ENCODE results near the gene KDM2A.

KDM2A gene

GRCh38 chr11:67079065-67079705, 39.9 kb upstream of the KDM2A start:
- no peak overlapping the region for H3K4me3 Mint-ChIP-seq

GRCh38 chr11:67082071-67082791, 36.8 kb upstream of the KDM2A start:
- Mint-ChIP-seq H3K27ac (no peak overlapping the region), H3K27me3 (ENCODE audit: low read depth, poor library complexity) (peaks cover 4% of the 10 kb centered on the region), H3K36me3 (ENCODE audit: low read depth) (no peaks in the 10 kb centered on the region), H3K4me3 (no peak overlapping the region), H3K4me1 (peaks cover 27% of the 10 kb centered on the region), H3K9me3 (no peaks in the 10 kb centered on the region)
- no peak for TF ChIP-seq CTCF (IDR thresholded peaks at IDR 0.05)
- DNase-seq: no peak

More at GRCh38 chr11:67079065-67079705, 39.9 kb upstream of the KDM2A start:
- no peaks in the 10 kb centered on the region for H3K36me3 Mint-ChIP-seq (ENCODE audit: low read depth)
- peaks cover 11% of the 10 kb centered on the region for H3K27me3 Mint-ChIP-seq (ENCODE audit: low read depth, poor library complexity)
- TF ChIP-seq CTCF (IDR thresholded peaks at IDR 0.05): no peak
- H3K4me1 Mint-ChIP-seq: peaks cover 27% of the 10 kb centered on the region
- no peak for DNase-seq
- no peaks in the 10 kb centered on the region for H3K9me3 Mint-ChIP-seq
- no peak overlapping the region for H3K27ac Mint-ChIP-seq

- Mint-ChIP-seq H3K4me1 (peaks cover 20% of the 10 kb centered on the region), H3K36me3 (ENCODE audit: low read depth) (no peaks in the 10 kb centered on the region), H3K4me3 (no peak overlapping the region), H3K9me3 (no peaks in the 10 kb centered on the region), H3K27me3 (ENCODE audit: low read depth, poor library complexity) (peaks cover 10% of the 10 kb centered on the region), H3K27ac (no peak overlapping the region)
- no peak for DNase-seq
- no peak for TF ChIP-seq CTCF (IDR thresholded peaks at IDR 0.05)
Observed at GRCh38 chr11:67083786-67084366, 35.2 kb upstream of the KDM2A start.

GRCh38 chr11:67085617-67086016, 33.4 kb upstream of the KDM2A start:
- Mint-ChIP-seq H3K4me3 (no peak overlapping the region), H3K36me3 (ENCODE audit: low read depth) (no peaks in the 10 kb centered on the region), H3K4me1 (peaks cover 14% of the 10 kb centered on the region), H3K9me3 (no peaks in the 10 kb centered on the region), H3K27ac (no peak overlapping the region), H3K27me3 (ENCODE audit: low read depth, poor library complexity) (peaks cover 10% of the 10 kb centered on the region)
- no peak for DNase-seq
- TF ChIP-seq CTCF (IDR thresholded peaks at IDR 0.05): no peak

GRCh38 chr11:67090717-67091116, 28.3 kb upstream of the KDM2A start:
- Mint-ChIP-seq H3K4me3 (no peak overlapping the region), H3K27ac (no peak overlapping the region), H3K9me3 (no peaks in the 10 kb centered on the region), H3K4me1 (peaks cover 3% of the 10 kb centered on the region), H3K36me3 (ENCODE audit: low read depth) (no peaks in the 10 kb centered on the region), H3K27me3 (ENCODE audit: low read depth, poor library complexity) (peaks cover 8% of the 10 kb centered on the region)
- TF ChIP-seq CTCF (IDR thresholded peaks at IDR 0.05): no peak
- no peak for DNase-seq
